HEK293 (cell line): ENCODE results near the gene OR6C4.
"Not testable (repeated sequence)": the region's sequence is repeated elsewhere in the genome, so short reads cannot be mapped to it uniquely, and the experiment has no call there.

Experiments used
- CTCF ChIA-PET: fragments of 350-600 bp; formaldehyde crosslinking; extraction: SDS; loops from one replicate; lab custom pipeline; 2021; ENCODE audit warnings: antibody characterized with exemption; lab: Yijun Ruan, JAX
- POLR2A ChIA-PET: fragments of 300-600 bp; formaldehyde crosslinking; extraction: SDS; loops from one replicate; lab custom pipeline; 2020; ENCODE audit warnings: antibody characterized with exemption, inconsistent platforms; lab: Yijun Ruan, JAX
- H3K27ac ChIP-seq: fragments of 200-500 bp; sonication (Bioruptor generic); 2 replicates; pipeline ENCODE4 v1.5.1; 2014; ENCODE audit warnings: low read depth, low read length, control low read depth, inconsistent platforms; ENCODE audit errors: extremely low read depth
- H3K36me3 ChIP-seq, 2 experiments: fragments of 200-500 bp in 1 of 2; sonication (Bioruptor generic) in 1 of 2; 1 replicate in 1 of 2; 2 replicates in 1 of 2; pipeline ENCODE4 v1.5.1; 2014 to 2017; ENCODE audit warnings: inconsistent platforms in 2 of 2, low read length in 2 of 2; ENCODE audit not compliant: control insufficient read depth in 2 of 2, insufficient read depth in 1 of 2
- H3K4me1 ChIP-seq: fragments of 200-500 bp; sonication (Bioruptor generic); 2 replicates; pipeline ENCODE4 v1.5.1; 2014; ENCODE audit warnings: mild to moderate bottlenecking, low read length, inconsistent platforms; ENCODE audit not compliant: control insufficient read depth, insufficient read depth
- H3K4me3 ChIP-seq: 2 replicates; pipeline ENCODE4 v1.5.1; 2011; ENCODE audit warnings: low read depth, mild to moderate bottlenecking, control low read depth, low read length, moderate library complexity
- H3K9me3 ChIP-seq: fragments of 200-500 bp; sonication (Bioruptor generic); 2 replicates; pipeline ENCODE4 v1.5.1; 2014; ENCODE audit warnings: low read depth, low read length, inconsistent platforms; ENCODE audit not compliant: control insufficient read depth, insufficient read depth
- BCL11B ChIP-seq: fragments of 450-650 bp; formaldehyde crosslinking; IDR thresholded peaks from 2 replicates; pipeline ENCODE4 v1.5.1; 2016; ENCODE audit warnings: low read depth, missing biosample characterization, missing genetic modification characterization
- GLI4 ChIP-seq: fragments of 450-650 bp; formaldehyde crosslinking; IDR thresholded peaks from 2 replicates; pipeline ENCODE4 v1.5.1; 2016; ENCODE audit warnings: missing biosample characterization, missing genetic modification characterization
- MEIS1 ChIP-seq: sonication (generic); formaldehyde crosslinking; IDR thresholded peaks from 2 replicates; pipeline ENCODE4 v1.8.1; 2022; ENCODE audit warnings: missing genetic modification reagents, mild to moderate bottlenecking, borderline replicate concordance
- SALL2 ChIP-seq: fragments of 450-650 bp; formaldehyde crosslinking; IDR thresholded peaks from 2 replicates; pipeline ENCODE4 v1.5.0; 2017; ENCODE audit warnings: missing biosample characterization, mild to moderate bottlenecking, missing genetic modification characterization, borderline replicate concordance
- ZBTB1 ChIP-seq: fragments of 450-650 bp; formaldehyde crosslinking; IDR thresholded peaks from 2 replicates; pipeline ENCODE4 v1.5.1; 2016; ENCODE audit warnings: missing biosample characterization, missing genetic modification characterization
- ZBTB6 ChIP-seq: fragments of 450-650 bp; formaldehyde crosslinking; IDR thresholded peaks from 2 replicates; pipeline ENCODE4 v1.5.1; 2017; ENCODE audit warnings: missing biosample characterization, missing genetic modification characterization
- ZFP41 ChIP-seq: fragments of 450-650 bp; formaldehyde crosslinking; IDR thresholded peaks from 2 replicates; pipeline ENCODE4 v1.5.1; 2016; ENCODE audit warnings: missing biosample characterization, missing genetic modification characterization, borderline replicate concordance
- ZNF274 ChIP-seq, 2 experiments: fragments of 200-500 bp in 1 of 2; fragments of 450-650 bp in 1 of 2; sonication (Bioruptor generic) in 1 of 2; formaldehyde crosslinking in 1 of 2; IDR thresholded peaks; 2 replicates each; pipeline versions ENCODE4 v1.5.1 to v1.6.1; 2014 to 2016; ENCODE audit warnings: borderline replicate concordance in 1 of 2, inconsistent platforms in 1 of 2, low read length in 1 of 2, missing biosample characterization in 1 of 2, missing genetic modification characterization in 1 of 2
- ZNF416 ChIP-seq: fragments of 450-650 bp; formaldehyde crosslinking; IDR thresholded peaks from 2 replicates; pipeline ENCODE4 v1.5.1; 2016; ENCODE audit warnings: missing biosample characterization, missing genetic modification characterization
- ZNF48 ChIP-seq: fragments of 450-650 bp; formaldehyde crosslinking; IDR thresholded peaks from 2 replicates; pipeline ENCODE4 v1.5.1; 2016; ENCODE audit warnings: missing biosample characterization, missing genetic modification characterization
- ZNF514 ChIP-seq: fragments of 450-650 bp; formaldehyde crosslinking; IDR thresholded peaks from 2 replicates; pipeline ENCODE4 v1.5.1; 2016; ENCODE audit warnings: missing biosample characterization, missing genetic modification characterization
- ZNF521 ChIP-seq: fragments of 450-650 bp; formaldehyde crosslinking; IDR thresholded peaks from 2 replicates; pipeline ENCODE4 v1.5.1; 2017; ENCODE audit warnings: missing biosample characterization, mild to moderate bottlenecking, missing genetic modification characterization
- ZNF529 ChIP-seq: fragments of 450-650 bp; formaldehyde crosslinking; IDR thresholded peaks from 2 replicates; pipeline ENCODE4 v1.5.1; 2017; ENCODE audit warnings: missing genetic modification characterization, missing biosample characterization; ENCODE audit not compliant: insufficient replicate concordance
- ZNF530 ChIP-seq: fragments of 450-650 bp; formaldehyde crosslinking; IDR thresholded peaks from 2 replicates; pipeline ENCODE4 v1.5.1; 2016; ENCODE audit warnings: low read depth, missing biosample characterization, missing genetic modification characterization
- ZNF585B ChIP-seq: fragments of 450-650 bp; formaldehyde crosslinking; IDR thresholded peaks from 2 replicates; pipeline ENCODE4 v1.5.1; 2016; ENCODE audit warnings: missing biosample characterization, missing genetic modification characterization
- ZNF660 ChIP-seq: fragments of 450-650 bp; IDR thresholded peaks from 2 replicates; pipeline ENCODE4 v1.5.1; 2018; ENCODE audit warnings: missing biosample characterization, mild to moderate bottlenecking, missing genetic modification characterization
- ZNF670 ChIP-seq: fragments of 450-650 bp; formaldehyde crosslinking; IDR thresholded peaks from 2 replicates; pipeline ENCODE4 v1.5.1; 2016; ENCODE audit warnings: missing biosample characterization, missing genetic modification characterization, low read depth
- ZNF707 ChIP-seq: fragments of 450-650 bp; formaldehyde crosslinking; IDR thresholded peaks from 2 replicates; pipeline ENCODE4 v1.5.1; 2016; ENCODE audit warnings: missing biosample characterization, missing genetic modification characterization
- TF ChIP-seq, protein P1 (sequence below): fragments of 450-650 bp; formaldehyde crosslinking; IDR thresholded peaks from 2 replicates; pipeline ENCODE4 v1.5.1; 2016; ENCODE audit warnings: missing biosample characterization, missing genetic modification characterization
- TF ChIP-seq, protein P2 (sequence below): fragments of 450-650 bp; formaldehyde crosslinking; IDR thresholded peaks from 2 replicates; pipeline ENCODE4 v1.5.1; 2016; ENCODE audit warnings: missing biosample characterization, missing genetic modification characterization
- TF ChIP-seq, protein P3 (sequence below): fragments of 450-650 bp; formaldehyde crosslinking; IDR thresholded peaks from 2 replicates; pipeline ENCODE4 v1.5.1; 2016; ENCODE audit warnings: missing biosample characterization, missing genetic modification characterization
- TF ChIP-seq, protein P4 (sequence below): fragments of 450-650 bp; formaldehyde crosslinking; IDR thresholded peaks from 2 replicates; pipeline ENCODE4 v1.5.1; 2017; ENCODE audit warnings: missing biosample characterization, missing genetic modification characterization

OR6C4 gene

DNA sequence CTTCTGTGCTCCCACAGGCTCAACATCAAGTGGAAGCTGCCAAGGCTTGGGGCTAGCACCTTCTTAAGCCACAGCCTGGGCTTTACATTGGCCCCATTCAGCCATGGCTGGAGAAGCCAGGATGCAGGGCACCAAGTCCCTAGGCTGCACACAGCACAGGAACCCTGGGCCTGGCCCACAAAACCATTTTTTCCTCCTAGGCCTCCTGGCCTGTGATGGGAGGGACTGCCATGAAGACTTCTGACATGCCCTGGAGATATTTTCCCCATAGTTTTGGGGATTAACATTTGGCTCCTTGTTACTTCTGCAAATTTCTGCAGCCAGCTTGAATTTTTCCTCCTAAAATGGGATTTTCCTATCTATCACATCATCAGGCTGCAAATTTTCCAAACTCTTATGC is 20.7 kb downstream of the OR6C4 start:
- CTCF ChIA-PET, POLR2A ChIA-PET, H3K9me3 ChIP-seq, H3K4me3 ChIP-seq, H3K36me3 ChIP-seq, H3K4me1 ChIP-seq, H3K27ac ChIP-seq: not testable (repeated sequence)
- peak; percentile 94 for TF ChIP-seq ZNF585B

DNA sequence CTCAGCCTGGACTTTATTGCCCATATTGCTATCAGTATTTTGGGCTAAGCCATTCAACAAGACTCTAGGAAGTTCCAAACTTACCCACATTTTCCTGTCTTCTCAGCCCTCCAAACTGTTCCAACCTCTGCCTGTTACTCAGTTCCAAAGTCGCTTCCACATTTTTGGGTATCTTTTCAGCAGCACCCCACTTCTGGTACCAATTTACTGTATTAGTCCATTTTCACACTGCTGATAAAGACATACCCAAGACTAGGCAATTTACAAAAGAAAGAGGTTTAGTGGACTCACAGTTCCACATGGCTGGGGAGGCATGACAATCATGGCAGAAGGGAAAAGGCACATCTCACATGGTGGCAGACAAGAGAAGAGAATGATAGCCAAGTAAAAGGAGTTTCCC is 21.3 kb downstream of the OR6C4 start:
- TF ChIP-seq ZNF707: peak; percentile 82
- CTCF ChIA-PET: interaction anchor here (0.7 kb wide), 1 partner anchor 707 kb away, joined by 5 read pairs; no protein-coding TSS in a partner anchor
- H3K36me3 ChIP-seq, POLR2A ChIA-PET, H3K4me3 ChIP-seq, H3K4me1 ChIP-seq, H3K9me3 ChIP-seq, H3K27ac ChIP-seq: not testable (repeated sequence)

DNA sequence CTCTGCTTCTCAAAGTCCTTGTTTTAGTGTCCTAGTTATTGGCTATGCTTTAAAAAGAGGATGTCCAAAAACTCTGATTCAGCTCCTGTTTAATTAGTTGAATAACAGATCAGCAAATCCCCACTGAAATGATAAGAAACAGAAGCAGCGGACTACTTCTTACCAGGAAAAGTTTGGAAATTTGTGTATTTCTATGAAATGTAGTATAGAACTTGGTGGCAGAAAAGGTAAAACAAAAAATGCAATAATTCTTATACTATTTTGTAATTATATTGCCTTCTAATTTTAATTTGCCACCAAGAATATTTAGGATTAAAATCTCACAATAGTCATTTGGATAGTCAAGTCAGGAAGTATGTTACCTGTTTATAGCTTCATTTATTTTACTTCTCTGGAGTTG is 22.8 kb downstream of the OR6C4 start, which contains the start of gene OR2AP1:
Gene OR2AP1, plus strand, starts transcription at position 301 of the 400 bp plus-strand sequence. CDS start 1,947 bp downstream, outside the sequence.
- ChIA-PET POLR2A (no interaction called here), CTCF (interaction anchor here (0.6 kb wide), 1 partner anchor 385 kb away, joined by 3 read pairs; no protein-coding TSS in a partner anchor)
- Histone ChIP-seq H3K9me3 (no peaks in the 10 kb centered on the region), H3K36me3 (no peaks in the 10 kb centered on the region), H3K27ac (no peak within 1 kb of the TSS), H3K4me3 (no peak within 1 kb of the TSS), H3K4me1 (no peaks in the 10 kb centered on the region)
- TF ChIP-seq, protein P1, sequence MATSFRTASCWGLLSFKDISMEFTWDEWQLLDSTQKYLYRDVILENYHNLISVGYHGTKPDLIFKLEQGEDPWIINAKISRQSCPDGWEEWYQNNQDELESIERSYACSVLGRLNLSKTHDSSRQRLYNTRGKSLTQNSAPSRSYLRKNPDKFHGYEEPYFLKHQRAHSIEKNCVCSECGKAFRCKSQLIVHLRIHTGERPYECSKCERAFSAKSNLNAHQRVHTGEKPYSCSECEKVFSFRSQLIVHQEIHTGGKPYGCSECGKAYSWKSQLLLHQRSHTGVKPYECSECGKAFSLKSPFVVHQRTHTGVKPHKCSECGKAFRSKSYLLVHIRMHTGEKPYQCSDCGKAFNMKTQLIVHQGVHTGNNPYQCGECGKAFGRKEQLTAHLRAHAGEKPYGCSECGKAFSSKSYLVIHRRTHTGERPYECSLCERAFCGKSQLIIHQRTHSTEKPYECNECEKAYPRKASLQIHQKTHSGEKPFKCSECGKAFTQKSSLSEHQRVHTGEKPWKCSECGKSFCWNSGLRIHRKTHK (tag by site-specific recombination): no peak
- TF ChIP-seq ZNF530 (tag by site-specific recombination) (no peak), ZNF416 (tag by site-specific recombination) (no peak), ZBTB1 (no peak), ZNF274 (IDR thresholded peaks at IDR 0.05; ENCODE audit: low read length) (no peak), ZNF274 (tag by site-specific recombination; IDR thresholded peaks at IDR 0.05; ENCODE audit: borderline replicate concordance) (no peak), ZNF660 (tag by site-specific recombination) (no peak), BCL11B (no peak), ZNF48 (tag by site-specific recombination) (no peak), ZNF529 (tag by site-specific recombination) (no peak), MEIS1 (CRISPR knock-in tag) (no peak), GLI4 (no peak)
- TF ChIP-seq, protein P2, sequence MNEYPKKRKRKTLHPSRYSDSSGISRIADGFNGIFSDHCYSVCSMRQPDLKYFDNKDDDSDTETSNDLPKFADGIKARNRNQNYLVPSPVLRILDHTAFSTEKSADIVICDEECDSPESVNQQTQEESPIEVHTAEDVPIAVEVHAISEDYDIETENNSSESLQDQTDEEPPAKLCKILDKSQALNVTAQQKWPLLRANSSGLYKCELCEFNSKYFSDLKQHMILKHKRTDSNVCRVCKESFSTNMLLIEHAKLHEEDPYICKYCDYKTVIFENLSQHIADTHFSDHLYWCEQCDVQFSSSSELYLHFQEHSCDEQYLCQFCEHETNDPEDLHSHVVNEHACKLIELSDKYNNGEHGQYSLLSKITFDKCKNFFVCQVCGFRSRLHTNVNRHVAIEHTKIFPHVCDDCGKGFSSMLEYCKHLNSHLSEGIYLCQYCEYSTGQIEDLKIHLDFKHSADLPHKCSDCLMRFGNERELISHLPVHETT (tag by site-specific recombination): no peak
- TF ChIP-seq, protein P3, sequence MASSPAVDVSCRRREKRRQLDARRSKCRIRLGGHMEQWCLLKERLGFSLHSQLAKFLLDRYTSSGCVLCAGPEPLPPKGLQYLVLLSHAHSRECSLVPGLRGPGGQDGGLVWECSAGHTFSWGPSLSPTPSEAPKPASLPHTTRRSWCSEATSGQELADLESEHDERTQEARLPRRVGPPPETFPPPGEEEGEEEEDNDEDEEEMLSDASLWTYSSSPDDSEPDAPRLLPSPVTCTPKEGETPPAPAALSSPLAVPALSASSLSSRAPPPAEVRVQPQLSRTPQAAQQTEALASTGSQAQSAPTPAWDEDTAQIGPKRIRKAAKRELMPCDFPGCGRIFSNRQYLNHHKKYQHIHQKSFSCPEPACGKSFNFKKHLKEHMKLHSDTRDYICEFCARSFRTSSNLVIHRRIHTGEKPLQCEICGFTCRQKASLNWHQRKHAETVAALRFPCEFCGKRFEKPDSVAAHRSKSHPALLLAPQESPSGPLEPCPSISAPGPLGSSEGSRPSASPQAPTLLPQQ (tag by site-specific recombination): no peak

DNA sequence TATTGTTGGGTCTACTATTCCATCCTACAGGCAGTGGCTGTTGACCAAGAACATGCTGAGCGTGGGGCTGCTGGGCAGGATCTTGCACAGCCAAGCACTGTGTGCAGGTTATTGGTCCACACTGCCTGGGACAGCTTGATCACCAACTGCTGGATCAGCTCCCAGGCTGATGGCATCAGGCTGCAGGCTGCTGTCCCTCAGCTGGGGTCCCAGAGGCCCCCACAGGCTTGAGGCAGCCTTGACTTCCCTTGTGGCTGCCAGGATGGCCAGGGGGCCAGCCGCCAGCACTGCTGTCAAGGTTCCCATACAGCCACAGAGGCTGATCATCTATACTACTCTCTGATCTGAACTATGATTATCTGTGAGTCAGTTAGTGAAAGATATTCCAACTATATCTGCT is 32.7 kb downstream of the OR6C4 start:
- no peaks in the 10 kb centered on the region for H3K4me1 ChIP-seq
- POLR2A ChIA-PET: no interaction called here
- no peak overlapping the region for H3K4me3 ChIP-seq
- no peaks in the 10 kb centered on the region for H3K36me3 ChIP-seq
- CTCF ChIA-PET: no interaction called here
- no peak overlapping the region for H3K27ac ChIP-seq
- TF ChIP-seq SALL2 (tag by site-specific recombination) (no peak), ZNF707 (no peak), ZFP41 (tag by site-specific recombination) (no peak), ZNF521 (tag by site-specific recombination) (no peak), ZNF530 (tag by site-specific recombination) (no peak), ZNF514 (no peak), ZNF670 (tag by site-specific recombination) (no peak), ZBTB6 (tag by site-specific recombination) (no peak)
- TF ChIP-seq, protein P4, sequence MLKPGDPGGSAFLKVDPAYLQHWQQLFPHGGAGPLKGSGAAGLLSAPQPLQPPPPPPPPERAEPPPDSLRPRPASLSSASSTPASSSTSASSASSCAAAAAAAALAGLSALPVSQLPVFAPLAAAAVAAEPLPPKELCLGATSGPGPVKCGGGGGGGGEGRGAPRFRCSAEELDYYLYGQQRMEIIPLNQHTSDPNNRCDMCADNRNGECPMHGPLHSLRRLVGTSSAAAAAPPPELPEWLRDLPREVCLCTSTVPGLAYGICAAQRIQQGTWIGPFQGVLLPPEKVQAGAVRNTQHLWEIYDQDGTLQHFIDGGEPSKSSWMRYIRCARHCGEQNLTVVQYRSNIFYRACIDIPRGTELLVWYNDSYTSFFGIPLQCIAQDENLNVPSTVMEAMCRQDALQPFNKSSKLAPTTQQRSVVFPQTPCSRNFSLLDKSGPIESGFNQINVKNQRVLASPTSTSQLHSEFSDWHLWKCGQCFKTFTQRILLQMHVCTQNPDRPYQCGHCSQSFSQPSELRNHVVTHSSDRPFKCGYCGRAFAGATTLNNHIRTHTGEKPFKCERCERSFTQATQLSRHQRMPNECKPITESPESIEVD (tag by site-specific recombination): no peak
- H3K9me3 ChIP-seq: no peaks in the 10 kb centered on the region
